GM12878 (cell line): ENCODE data around the gene PRKAG2. TPM values are rescaled to one million over a fixed set of nuclear protein-coding genes. Genes with fewer than 3 reads are reported as not detected.

Experiments
- ATAC-seq: fragments of 200-7000 bp; cut with Tn5 transposase; 3 replicates; pipeline ENCODE4 v1.9.1; 2020; ENCODE audit warnings: mild to moderate bottlenecking, moderate library complexity
- BruUV-seq: library from RNA; stranded (reverse); fragments of 400-500 nt; replicated peaks from 2 replicates; lab custom pipeline; 2021; lab: Mats Ljungman, UMichigan
- CTCF ChIA-PET: fragments of 300-600 bp; sonication (Branson Sonifier 250); formaldehyde crosslinking; extraction: SDS; loops from one replicate; lab custom pipeline; 2021; ENCODE audit warnings: inconsistent platforms; lab: Yijun Ruan, JAX
- POLR2A ChIA-PET: fragments of 350-600 bp; formaldehyde crosslinking; extraction: SDS; loops from one replicate; lab custom pipeline; 2021; ENCODE audit warnings: inconsistent platforms; lab: Charles Lee
- RAD21 ChIA-PET: fragments of 300-600 bp; sonication (Branson Sonifier 250); formaldehyde crosslinking; loops from one replicate; lab custom pipeline; 2023; ENCODE audit warnings: antibody characterized with exemption; ENCODE audit not compliant: unreplicated experiment; lab: Charles Lee
- SMC1A ChIA-PET: fragments of 300-600 bp; sonication (Branson Sonifier 250); formaldehyde crosslinking; loops from one replicate; lab custom pipeline; 2023; ENCODE audit not compliant: unreplicated experiment, uncharacterized antibody; lab: Charles Lee
- DNase-seq: peaks from one replicate; pipeline ENCODE4 v3.0.0-alpha.2; 2011; ENCODE audit warnings: low read depth, low spot score
- FAIRE-seq: peaks from 3 replicates; lab custom pipeline; 2011; peaks lifted over from hg19 to GRCh38; lab: Jason Lieb, UNC
- H2AFZ ChIP-seq: 2 replicates; pipeline ENCODE4 v1.6.0; 2011; ENCODE audit warnings: low read depth, low read length, control low read depth; ENCODE audit not compliant: control insufficient read depth
- H3K27ac ChIP-seq: 2 replicates; pipeline ENCODE4 v1.5.1; 2011; ENCODE audit warnings: control low read depth; ENCODE audit not compliant: control insufficient read depth, insufficient read depth
- H3K27me3 ChIP-seq, 2 experiments: replicated peaks in 1 of 2; 2 replicates each; pipeline versions ENCODE4 v1.6.0 to v1.6.1; 2011; ENCODE audit warnings: low read length in 1 of 2; ENCODE audit not compliant: control insufficient read depth in 2 of 2, insufficient read depth in 2 of 2
- H3K36me3 ChIP-seq, 2 experiments: 2 replicates each; pipeline ENCODE4 v1.5.1; 2011; ENCODE audit warnings: low read length in 1 of 2; ENCODE audit not compliant: control insufficient read depth in 2 of 2, insufficient read depth in 2 of 2
- H3K4me1 ChIP-seq: 2 replicates; pipeline ENCODE4 v1.6.1; 2011; ENCODE audit warnings: mild to moderate bottlenecking, low read length, moderate library complexity, mixed read lengths; ENCODE audit not compliant: control insufficient read depth, insufficient read depth
- H3K4me2 ChIP-seq: 2 replicates; pipeline ENCODE4 v1.6.0; 2011; ENCODE audit warnings: control low read depth; ENCODE audit not compliant: control insufficient read depth, insufficient read depth
- H3K4me3 ChIP-seq: fragments of 200-600 bp; sonication (generic); 2 replicates; pipeline ENCODE4 v1.5.1; 2016
- H3K79me2 ChIP-seq: 2 replicates; pipeline ENCODE4 v1.6.0; 2011; ENCODE audit warnings: low read length; ENCODE audit not compliant: control insufficient read depth, insufficient read depth
- H3K9ac ChIP-seq: 2 replicates; pipeline ENCODE4 v1.8.0; 2011; ENCODE audit warnings: low read length, control low read depth, mixed read lengths; ENCODE audit not compliant: control insufficient read depth, insufficient read depth
- H3K9me3 ChIP-seq: replicated peaks from 3 replicates; pipeline ENCODE4 v1.5.1; 2011; ENCODE audit warnings: mild to moderate bottlenecking, low read length; ENCODE audit not compliant: control insufficient read depth, insufficient read depth
- H4K20me1 ChIP-seq: 2 replicates; pipeline ENCODE4 v1.6.0; 2011; ENCODE audit not compliant: control insufficient read depth, insufficient read depth
- CEBPB ChIP-seq, 2 experiments: fragments of 150-350 bp in 1 of 2; IDR thresholded peaks; 2 replicates each; pipeline ENCODE4 v1.6.1; 2012 to 2014; ENCODE audit warnings: low read depth in 2 of 2, low read length in 2 of 2, borderline replicate concordance in 1 of 2, inconsistent platforms in 1 of 2
- HDGF ChIP-seq: fragments of 450-650 bp; IDR thresholded peaks from 2 replicates; pipeline ENCODE4 v1.6.1; 2016; ENCODE audit warnings: antibody characterized with exemption
- JUND ChIP-seq: IDR thresholded peaks from 2 replicates; pipeline ENCODE4 v1.6.1; 2012; ENCODE audit warnings: low read depth, mild to moderate bottlenecking, low read length, improper control_type of control experiment, moderate library complexity
- KLF5 ChIP-seq: fragments of 450-650 bp; IDR thresholded peaks from 2 replicates; pipeline ENCODE4 v1.6.1; 2014; ENCODE audit warnings: mild to moderate bottlenecking; ENCODE audit not compliant: partially characterized antibody
- PML ChIP-seq: IDR thresholded peaks from 2 replicates; pipeline ENCODE4 v1.6.1; 2012; ENCODE audit warnings: low read length, inconsistent platforms
- RCOR1 ChIP-seq: conservative IDR thresholded peaks from 2 replicates; pipeline ENCODE4 v1.6.1; 2012; ENCODE audit warnings: low read depth, low read length, improper control_type of control experiment
- SMAD1 ChIP-seq: fragments of 450-650 bp; IDR thresholded peaks from 2 replicates; pipeline ENCODE4 v1.6.1; 2018; ENCODE audit warnings: mild to moderate bottlenecking, low read depth; ENCODE audit not compliant: partially characterized antibody
- SMAD5 ChIP-seq: IDR thresholded peaks from 2 replicates; pipeline ENCODE4 v1.6.1; 2016; ENCODE audit warnings: antibody characterized with exemption, low read depth
- SMC3 ChIP-seq: IDR thresholded peaks from 2 replicates; pipeline ENCODE4 v1.6.1; 2011; ENCODE audit warnings: low read length, improper control_type of control experiment, borderline replicate concordance
- SPI1 ChIP-seq: IDR thresholded peaks from 2 replicates; pipeline ENCODE4 v1.6.1; 2011; ENCODE audit warnings: low read depth, mild to moderate bottlenecking, low read length, moderate library complexity, borderline replicate concordance; ENCODE audit not compliant: insufficient read depth
- ZNF274 ChIP-seq: IDR thresholded peaks from one replicate; pipeline ENCODE4 v1.8.0; 2011; ENCODE audit not compliant: insufficient read length, insufficient read depth
- ZNF622 ChIP-seq: fragments of 450-650 bp; IDR thresholded peaks from 2 replicates; pipeline ENCODE4 v1.6.1; 2017; ENCODE audit warnings: mild to moderate bottlenecking, inconsistent platforms
- WGBS: methylation state at CpG from one replicate; pipeline ENCODE4 v1.1.6; 2016; ENCODE audit warnings: low lambda C conversion rate; ENCODE audit not compliant: insufficient replicate concordance, insufficient coverage; ENCODE audit errors: missing lambda C conversion rate; 5-methylcytosine and 5-hydroxymethylcytosine counted together
- in situ Hi-C: fragments of 300-500 bp; cut with MboI; formaldehyde crosslinking; loops from 9 replicates; pipeline ENCODE4 v1.14.3; 2018; ENCODE audit warnings: mixed read lengths
- intact Hi-C: fragments of 100-400 bp; cut with micrococcal nuclease; formaldehyde crosslinking; loops from one replicate; pipeline ENCODE4 v1.14.2; 2022; ENCODE audit not compliant: unreplicated experiment
- polyA plus RNA-seq, 11 experiments: library from polyadenylated mRNA; depleted of rRNA in 4 of 11; unstranded in 6 of 11; stranded (reverse) in 5 of 11; fragments of >200 nt; fragmentation: Nextera tagmentation in 4 of 11; fragmentation: Illumina TruSeq in 1 of 11; extraction: Ambion mirVana in 4 of 11; extraction: Trizol in 1 of 11; gene quantifications; 1 replicate in 1 of 11; 2 replicates in 10 of 11; pipeline versions ENCODE4 v1.2.1 to v1.2.3, GENCODE V29; 2011 to 2016; ENCODE audit warnings: inconsistent platforms in 2 of 11, missing spikeins in 2 of 11, low read depth in 1 of 11
- total RNA-seq, 4 experiments: library from RNA; depleted of rRNA in 3 of 4; stranded (reverse); fragments of >200 nt in 3 of 4; fragmentation: Illumina TruSeq in 1 of 4; extraction: Trizol in 1 of 4; gene quantifications; 2 replicates each; pipeline versions ENCODE4 v1.2.1 to v1.2.3, GENCODE V29; 2013 to 2021
- TF ChIP-seq, protein P1 (sequence below): IDR thresholded peaks from 2 replicates; pipeline ENCODE4 v1.6.1; 2011; ENCODE audit warnings: borderline replicate concordance, low read depth, mild to moderate bottlenecking, moderate library complexity, low read length; ENCODE audit not compliant: insufficient read depth, poor library complexity, severe bottlenecking
- TF ChIP-seq, protein P2 (sequence below): fragments of 450-650 bp; formaldehyde crosslinking; IDR thresholded peaks from 2 replicates; pipeline ENCODE4 v1.4.0; 2022; ENCODE audit warnings: mild to moderate bottlenecking, moderate library complexity
- TF ChIP-seq, protein P3 (sequence below): fragments of 450-650 bp; IDR thresholded peaks from 2 replicates; pipeline ENCODE4 v1.6.1; 2016; ENCODE audit warnings: mild to moderate bottlenecking
- TF ChIP-seq, protein P4 (sequence below): fragments of 450-650 bp; IDR thresholded peaks from 2 replicates; pipeline ENCODE4 v1.6.1; 2017; ENCODE audit warnings: antibody characterized with exemption, mild to moderate bottlenecking, moderate library complexity

The PRKAG2 gene
- total and polyA plus RNA-seq, 10 of the 15 experiments (the other 5 are each of a cell fraction or from before 2014, with no cell fraction given): 3.4 to 8.9 (median 6.8) TPM

DNA sequence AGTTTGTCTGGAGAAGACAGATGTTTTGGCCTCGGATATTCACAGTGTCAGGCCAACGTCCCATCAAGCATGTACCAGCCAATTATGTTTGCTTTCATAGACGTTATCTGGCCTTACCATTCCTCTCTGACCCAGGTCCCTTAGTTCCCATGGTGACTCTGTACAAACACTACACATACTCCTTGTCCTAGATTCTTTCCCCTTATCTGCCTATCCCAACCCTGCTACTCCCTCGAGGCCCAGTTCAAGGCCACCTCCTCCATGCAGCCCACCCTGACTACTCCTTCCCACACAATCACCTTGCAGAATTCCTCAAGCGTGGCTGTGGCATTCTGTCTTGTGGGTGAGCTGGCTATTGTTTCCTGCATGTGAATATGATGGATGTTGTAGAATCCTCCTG lies 155.2 kb downstream of the PRKAG2 start:
- H3K4me3 ChIP-seq: no peak overlapping the region
- POLR2A ChIA-PET: no interaction called here
- intact Hi-C loops (no loop called here), in situ Hi-C loops (no loop called here)
- no TSS peak for BruUV-seq
- no peaks in the 10 kb centered on the region for H3K9me3 ChIP-seq
- no peaks in the 10 kb centered on the region for H3K36me3 ChIP-seq
- no peaks in the 10 kb centered on the region; a peak in 2 of 4 replicates for H3K27me3 ChIP-seq
- CTCF ChIA-PET: interaction anchor here (1.2 kb wide), 1 partner anchor 11 kb away, joined by 3 read pairs; no protein-coding TSS in a partner anchor
- no peaks in the 10 kb centered on the region for H4K20me1 ChIP-seq
- no peak overlapping the region for H3K9ac ChIP-seq
- H3K79me2 ChIP-seq: no peaks in the 10 kb centered on the region
- 25% methylated on average over 5 of the region's 5 CpGs for WGBS
- SMC1A ChIA-PET: no interaction called here
- DNase-seq (no peak), FAIRE-seq (no peak), ATAC-seq (no peak)
- no peak overlapping the region for H3K4me2 ChIP-seq
- RAD21 ChIA-PET: no interaction called here
- H3K4me1 ChIP-seq: no peaks in the 10 kb centered on the region; the same call in 1 of the 2 replicates
- no peak overlapping the region for H2AFZ ChIP-seq
- no peak overlapping the region for H3K27ac ChIP-seq
- TF ChIP-seq, protein P1, sequence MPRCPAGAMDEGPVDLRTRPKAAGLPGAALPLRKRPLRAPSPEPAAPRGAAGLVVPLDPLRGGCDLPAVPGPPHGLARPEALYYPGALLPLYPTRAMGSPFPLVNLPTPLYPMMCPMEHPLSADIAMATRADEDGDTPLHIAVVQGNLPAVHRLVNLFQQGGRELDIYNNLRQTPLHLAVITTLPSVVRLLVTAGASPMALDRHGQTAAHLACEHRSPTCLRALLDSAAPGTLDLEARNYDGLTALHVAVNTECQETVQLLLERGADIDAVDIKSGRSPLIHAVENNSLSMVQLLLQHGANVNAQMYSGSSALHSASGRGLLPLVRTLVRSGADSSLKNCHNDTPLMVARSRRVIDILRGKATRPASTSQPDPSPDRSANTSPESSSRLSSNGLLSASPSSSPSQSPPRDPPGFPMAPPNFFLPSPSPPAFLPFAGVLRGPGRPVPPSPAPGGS: no peak
- TF ChIP-seq SMAD5: no peak
- TF ChIP-seq, protein P2, sequence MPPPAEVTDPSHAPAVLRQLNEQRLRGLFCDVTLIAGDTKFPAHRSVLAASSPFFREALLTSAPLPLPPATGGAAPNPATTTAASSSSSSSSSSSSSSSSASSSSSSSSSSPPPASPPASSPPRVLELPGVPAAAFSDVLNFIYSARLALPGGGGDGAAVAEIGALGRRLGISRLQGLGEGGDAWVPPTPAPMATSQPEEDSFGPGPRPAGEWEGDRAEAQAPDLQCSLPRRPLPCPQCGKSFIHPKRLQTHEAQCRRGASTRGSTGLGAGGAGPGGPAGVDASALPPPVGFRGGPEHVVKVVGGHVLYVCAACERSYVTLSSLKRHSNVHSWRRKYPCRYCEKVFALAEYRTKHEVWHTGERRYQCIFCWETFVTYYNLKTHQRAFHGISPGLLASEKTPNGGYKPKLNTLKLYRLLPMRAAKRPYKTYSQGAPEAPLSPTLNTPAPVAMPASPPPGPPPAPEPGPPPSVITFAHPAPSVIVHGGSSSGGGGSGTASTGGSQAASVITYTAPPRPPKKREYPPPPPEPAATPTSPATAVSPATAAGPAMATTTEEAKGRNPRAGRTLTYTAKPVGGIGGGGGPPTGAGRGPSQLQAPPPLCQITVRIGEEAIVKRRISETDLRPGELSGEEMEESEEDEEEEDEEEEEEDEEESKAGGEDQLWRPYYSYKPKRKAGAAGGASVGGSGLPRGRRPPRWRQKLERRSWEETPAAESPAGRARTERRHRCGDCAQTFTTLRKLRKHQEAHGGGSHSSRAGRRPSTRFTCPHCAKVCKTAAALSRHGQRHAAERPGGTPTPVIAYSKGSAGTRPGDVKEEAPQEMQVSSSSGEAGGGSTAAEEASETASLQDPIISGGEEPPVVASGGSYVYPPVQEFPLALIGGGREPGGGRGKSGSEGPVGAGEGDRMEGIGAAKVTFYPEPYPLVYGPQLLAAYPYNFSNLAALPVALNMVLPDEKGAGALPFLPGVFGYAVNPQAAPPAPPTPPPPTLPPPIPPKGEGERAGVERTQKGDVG (CRISPR knock-in tag): no peak
- TF ChIP-seq, protein P3, sequence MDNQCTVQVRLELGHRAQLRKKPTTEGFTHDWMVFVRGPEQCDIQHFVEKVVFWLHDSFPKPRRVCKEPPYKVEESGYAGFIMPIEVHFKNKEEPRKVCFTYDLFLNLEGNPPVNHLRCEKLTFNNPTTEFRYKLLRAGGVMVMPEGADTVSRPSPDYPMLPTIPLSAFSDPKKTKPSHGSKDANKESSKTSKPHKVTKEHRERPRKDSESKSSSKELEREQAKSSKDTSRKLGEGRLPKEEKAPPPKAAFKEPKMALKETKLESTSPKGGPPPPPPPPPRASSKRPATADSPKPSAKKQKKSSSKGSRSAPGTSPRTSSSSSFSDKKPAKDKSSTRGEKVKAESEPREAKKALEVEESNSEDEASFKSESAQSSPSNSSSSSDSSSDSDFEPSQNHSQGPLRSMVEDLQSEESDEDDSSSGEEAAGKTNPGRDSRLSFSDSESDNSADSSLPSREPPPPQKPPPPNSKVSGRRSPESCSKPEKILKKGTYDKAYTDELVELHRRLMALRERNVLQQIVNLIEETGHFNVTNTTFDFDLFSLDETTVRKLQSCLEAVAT: no peak
- no peak for TF ChIP-seq KLF5
- no peak for TF ChIP-seq SPI1
- TF ChIP-seq SMAD1: no peak
- TF ChIP-seq, protein P4, sequence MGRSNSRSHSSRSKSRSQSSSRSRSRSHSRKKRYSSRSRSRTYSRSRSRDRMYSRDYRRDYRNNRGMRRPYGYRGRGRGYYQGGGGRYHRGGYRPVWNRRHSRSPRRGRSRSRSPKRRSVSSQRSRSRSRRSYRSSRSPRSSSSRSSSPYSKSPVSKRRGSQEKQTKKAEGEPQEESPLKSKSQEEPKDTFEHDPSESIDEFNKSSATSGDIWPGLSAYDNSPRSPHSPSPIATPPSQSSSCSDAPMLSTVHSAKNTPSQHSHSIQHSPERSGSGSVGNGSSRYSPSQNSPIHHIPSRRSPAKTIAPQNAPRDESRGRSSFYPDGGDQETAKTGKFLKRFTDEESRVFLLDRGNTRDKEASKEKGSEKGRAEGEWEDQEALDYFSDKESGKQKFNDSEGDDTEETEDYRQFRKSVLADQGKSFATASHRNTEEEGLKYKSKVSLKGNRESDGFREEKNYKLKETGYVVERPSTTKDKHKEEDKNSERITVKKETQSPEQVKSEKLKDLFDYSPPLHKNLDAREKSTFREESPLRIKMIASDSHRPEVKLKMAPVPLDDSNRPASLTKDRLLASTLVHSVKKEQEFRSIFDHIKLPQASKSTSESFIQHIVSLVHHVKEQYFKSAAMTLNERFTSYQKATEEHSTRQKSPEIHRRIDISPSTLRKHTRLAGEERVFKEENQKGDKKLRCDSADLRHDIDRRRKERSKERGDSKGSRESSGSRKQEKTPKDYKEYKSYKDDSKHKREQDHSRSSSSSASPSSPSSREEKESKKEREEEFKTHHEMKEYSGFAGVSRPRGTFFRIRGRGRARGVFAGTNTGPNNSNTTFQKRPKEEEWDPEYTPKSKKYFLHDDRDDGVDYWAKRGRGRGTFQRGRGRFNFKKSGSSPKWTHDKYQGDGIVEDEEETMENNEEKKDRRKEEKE: no peak
- TF ChIP-seq RCOR1: no peak
- TF ChIP-seq ZNF622: no peak
- TF ChIP-seq SMC3: no peak
- TF ChIP-seq JUND: no peak
- no peak for TF ChIP-seq CEBPB (IDR thresholded peaks at IDR 0.05; ENCODE audit: borderline replicate concordance in 1 of 2, low read depth in 2 of 2, low read length in 2 of 2)
- no peak for TF ChIP-seq PML
- TF ChIP-seq ZNF274: no peak
- TF ChIP-seq HDGF: no peak
